ENCODE results near the gene GUCY1A2.
"Not testable (repeated sequence)": the region's sequence is repeated elsewhere in the genome, so short reads cannot be mapped to it uniquely, and the experiment has no call there.

Gene GUCY1A2

GRCh38 chr11:107018219-107018901 is at the start of gene GUCY1A2:
Gene GUCY1A2, minus strand, starts transcription at chr11:107018476. Its CDS starts 421 bp downstream, at chr11:107018055.
- DNase-seq (peak; percentile 3), ATAC-seq (peak; percentile 38)

GRCh38 chr11:107054391-107054790 is 36.1 kb upstream of the GUCY1A2 start:
- ATAC-seq (no peak), DNase-seq (no peak)

GRCh38 chr11:107051332-107051731 is 33.1 kb upstream of the GUCY1A2 start:
- ATAC-seq, DNase-seq: not testable (repeated sequence)

GRCh38 chr11:107050899-107051298 is 32.6 kb upstream of the GUCY1A2 start:
- not testable (repeated sequence) for ATAC-seq, DNase-seq

GRCh38 chr11:107050121-107050520 is 31.8 kb upstream of the GUCY1A2 start:
- no peak for DNase-seq
- ATAC-seq, result no peak

- ATAC-seq, result no peak
- DNase-seq, result no peak
Observed at GRCh38 chr11:107044503-107044902, 26.2 kb upstream of the GUCY1A2 start.

- no peak for DNase-seq
- peak; percentile 90 for ATAC-seq
Observed at GRCh38 chr11:107043242-107044006, 25.1 kb upstream of the GUCY1A2 start.

- ATAC-seq (no peak), DNase-seq (no peak)
Observed at GRCh38 chr11:107042748-107043147, 24.5 kb upstream of the GUCY1A2 start.

GRCh38 chr11:107041088-107041444 is 22.8 kb upstream of the GUCY1A2 start:
- ATAC-seq (no peak), DNase-seq (no peak)

- DNase-seq (no peak), ATAC-seq (no peak)
Observed at GRCh38 chr11:107040433-107041087, 22.3 kb upstream of the GUCY1A2 start.

GRCh38 chr11:107025673-107026072 is 7.4 kb upstream of the GUCY1A2 start:
- ATAC-seq (no peak), DNase-seq (no peak)

- DNase-seq (no peak), ATAC-seq (no peak)
Observed at GRCh38 chr11:107020594-107020993, 2.3 kb upstream of the GUCY1A2 start.

- peak; percentile 7 for DNase-seq
Observed at GRCh38 chr11:107018902-107019493, 722 bp upstream of the GUCY1A2 start.

GRCh38 chr11:107017433-107018218 is 650 bp downstream of the GUCY1A2 start:
- ATAC-seq, result peak; percentile 74

More at GRCh38 chr11:107018902-107019493, 722 bp upstream of the GUCY1A2 start:
- no peak for ATAC-seq

GRCh38 chr11:107017104-107017432 is 1.2 kb downstream of the GUCY1A2 start:
- ATAC-seq (no peak), DNase-seq (no peak)

More at GRCh38 chr11:107017433-107018218, 650 bp downstream of the GUCY1A2 start:
- DNase-seq, result peak; percentile 25

- no peak for ATAC-seq
- DNase-seq, result no peak
Observed at GRCh38 chr11:107014871-107015270, 3.4 kb downstream of the GUCY1A2 start.

- DNase-seq (no peak), ATAC-seq (no peak)
Observed at GRCh38 chr11:107011977-107012376, 6.3 kb downstream of the GUCY1A2 start.

- no peak for ATAC-seq
Observed at GRCh38 chr11:107009190-107009589, 9.1 kb downstream of the GUCY1A2 start.

GRCh38 chr11:107006076-107006833 is 12.0 kb downstream of the GUCY1A2 start:
- ATAC-seq, result no peak
- DNase-seq, result no peak

More at GRCh38 chr11:107009190-107009589, 9.1 kb downstream of the GUCY1A2 start:
- no peak for DNase-seq

- DNase-seq, result no peak
Observed at GRCh38 chr11:106999196-106999595, 19.1 kb downstream of the GUCY1A2 start.

GRCh38 chr11:106998916-106999188 is 19.4 kb downstream of the GUCY1A2 start:
- DNase-seq (no peak), ATAC-seq (no peak)

More at GRCh38 chr11:106999196-106999595, 19.1 kb downstream of the GUCY1A2 start:
- no peak for ATAC-seq

Measured in stimulated activated naive CD8-positive, alpha-beta T cell treated with anti-CD3 and anti-CD28 coated beads, Interleukin-15, Interleukin-2, amounts not matched to agents 100 U/mL and 50 U/mL, for 24 hours (primary cell).